HG02678 (cell line): ENCODE data around the gene KRTAP10-8.
"Not testable (repeated sequence)": the region's sequence is repeated elsewhere in the genome, so short reads cannot be mapped to it uniquely, and the experiment has no call there.

ENCODE experiments used
- ATAC-seq: cut with Tn5 transposase; IDR thresholded peaks from one replicate; pipeline ENCODE4 v1.9.1; 2021; ENCODE audit warnings: mild to moderate bottlenecking, moderate library complexity; ENCODE audit not compliant: unreplicated experiment

The KRTAP10-8 gene, protein sequence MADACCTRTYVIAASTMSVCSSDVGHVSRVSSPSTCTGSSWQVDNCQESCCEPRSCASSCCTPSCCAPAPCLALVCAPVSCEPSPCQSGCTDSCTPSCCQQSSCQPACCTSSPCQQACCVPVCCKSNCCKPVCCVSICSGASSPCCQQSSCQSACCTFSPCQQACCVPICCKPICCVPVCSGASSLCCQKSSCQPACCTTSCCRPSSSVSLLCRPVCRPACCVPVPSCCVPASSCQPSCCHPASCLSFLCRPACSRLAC

DNA sequence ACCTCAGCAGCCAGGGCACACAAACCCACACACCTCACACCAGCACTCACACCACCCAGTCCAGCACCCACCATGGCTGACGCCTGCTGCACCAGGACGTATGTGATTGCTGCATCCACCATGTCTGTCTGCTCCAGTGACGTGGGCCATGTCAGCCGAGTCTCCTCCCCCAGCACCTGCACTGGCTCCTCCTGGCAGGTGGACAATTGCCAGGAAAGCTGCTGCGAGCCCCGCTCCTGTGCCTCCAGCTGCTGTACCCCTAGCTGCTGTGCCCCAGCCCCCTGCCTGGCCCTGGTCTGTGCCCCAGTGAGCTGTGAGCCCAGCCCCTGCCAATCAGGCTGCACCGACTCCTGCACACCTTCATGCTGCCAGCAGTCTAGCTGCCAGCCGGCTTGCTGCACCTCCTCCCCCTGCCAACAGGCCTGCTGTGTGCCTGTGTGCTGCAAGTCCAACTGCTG lies at the start of gene KRTAP10-8:
KRTAP10-8 (plus strand) TSS at position 51 of the 458 bp plus-strand sequence; CDS start at position 73, 22 bp downstream.
- ATAC-seq: no peak

DNA sequence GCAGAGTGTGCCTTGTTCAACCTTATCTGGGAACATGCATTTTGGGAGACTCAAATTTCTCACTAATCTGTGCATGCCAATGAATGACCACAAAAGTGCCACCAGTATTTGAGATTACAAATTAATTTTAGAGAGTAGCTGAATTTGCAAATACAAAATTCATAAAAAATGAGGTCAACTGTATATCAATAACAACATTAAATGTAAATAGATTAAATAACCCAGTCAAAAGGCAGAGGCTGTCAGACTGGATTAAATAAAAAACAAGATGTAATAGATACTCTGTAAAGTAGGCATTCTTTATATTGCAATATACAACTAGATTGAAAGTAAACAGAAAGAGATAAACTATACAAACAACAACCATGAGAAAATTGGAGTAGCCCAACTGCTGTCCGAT lies 47.8 kb upstream of the KRTAP10-8 start:
- ATAC-seq: no peak

DNA sequence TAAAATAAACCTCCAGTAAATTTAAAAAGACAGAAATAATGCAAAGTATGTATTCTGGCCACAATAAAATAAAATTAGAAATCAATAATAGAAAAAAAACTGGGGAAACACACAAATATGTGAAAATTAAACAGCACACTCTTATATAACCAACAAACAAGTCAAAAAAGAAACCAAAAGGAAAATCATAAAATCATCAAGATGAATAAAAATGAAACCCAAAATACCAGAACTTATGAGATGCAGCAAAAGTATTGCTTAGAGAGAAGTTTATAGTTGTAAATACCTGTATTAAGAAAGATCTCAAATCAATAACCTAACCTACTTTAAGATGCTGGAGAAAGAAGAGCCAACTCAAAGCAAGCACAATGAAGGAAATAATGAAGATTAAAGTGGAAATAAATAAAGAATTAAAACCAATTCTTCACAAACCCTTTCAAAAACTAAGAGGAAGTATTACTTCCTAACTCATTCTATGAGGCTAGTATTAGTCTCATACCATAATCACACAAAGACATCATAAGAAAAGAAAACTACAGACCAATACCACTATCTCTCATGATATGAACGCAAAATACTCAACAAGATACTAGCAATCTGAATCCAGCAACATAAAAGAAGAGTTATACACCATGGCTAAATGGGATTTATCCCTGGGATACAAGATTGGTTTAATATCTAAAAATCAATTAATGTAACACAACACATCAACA lies 46.8 kb upstream of the KRTAP10-8 start:
- no peak for ATAC-seq

DNA sequence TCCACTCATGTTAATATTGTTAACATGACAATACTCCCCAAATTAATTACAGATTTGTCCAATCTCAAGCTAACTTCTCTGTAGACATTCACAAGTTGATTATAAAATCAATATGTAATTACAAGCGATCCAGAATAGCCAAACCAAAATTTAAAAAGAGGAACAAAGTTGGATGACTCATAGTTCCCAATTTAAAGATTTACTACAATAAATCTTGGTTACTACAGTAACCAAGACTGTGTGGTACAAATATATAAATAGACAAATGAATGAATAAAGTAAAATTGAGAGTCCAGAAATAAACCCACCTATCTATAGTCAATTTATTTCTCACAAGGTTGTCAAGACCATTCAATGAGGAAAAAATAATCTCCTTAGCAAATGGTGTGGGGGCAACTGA lies 45.5 kb upstream of the KRTAP10-8 start:
- ATAC-seq: no peak

DNA sequence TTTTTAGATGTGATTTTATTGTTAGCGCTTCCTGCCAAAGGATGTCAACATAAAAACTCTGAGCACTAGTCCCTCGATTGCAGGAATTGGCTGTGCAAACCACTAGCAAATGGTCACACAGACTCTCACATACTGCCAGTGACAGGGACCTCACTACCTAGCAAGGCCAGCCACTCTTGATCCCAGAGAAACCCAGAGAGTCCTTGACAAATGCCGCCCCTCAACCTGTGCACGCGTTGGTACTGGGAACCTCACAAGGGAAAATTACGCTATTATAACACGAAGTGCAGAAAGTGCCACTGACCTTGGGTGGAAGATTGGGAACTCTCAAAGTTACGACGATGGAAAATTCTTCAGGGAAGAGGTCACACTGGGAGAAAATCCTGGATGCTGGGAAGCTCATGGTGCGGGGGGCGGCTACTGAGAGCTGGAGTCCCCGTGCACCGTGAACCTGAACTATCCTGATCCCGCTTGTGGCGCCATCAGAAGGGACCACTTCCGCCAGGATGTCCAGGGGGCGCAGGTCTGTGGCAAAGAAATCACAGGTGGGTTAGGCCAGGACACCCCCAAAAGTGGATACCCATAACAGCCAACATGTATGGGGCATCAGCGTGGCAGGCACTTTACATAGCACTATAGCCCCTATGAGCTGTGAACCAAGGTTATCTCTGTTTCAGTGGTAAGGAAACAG lies 44.3 kb upstream of the KRTAP10-8 start:
- no peak for ATAC-seq

DNA sequence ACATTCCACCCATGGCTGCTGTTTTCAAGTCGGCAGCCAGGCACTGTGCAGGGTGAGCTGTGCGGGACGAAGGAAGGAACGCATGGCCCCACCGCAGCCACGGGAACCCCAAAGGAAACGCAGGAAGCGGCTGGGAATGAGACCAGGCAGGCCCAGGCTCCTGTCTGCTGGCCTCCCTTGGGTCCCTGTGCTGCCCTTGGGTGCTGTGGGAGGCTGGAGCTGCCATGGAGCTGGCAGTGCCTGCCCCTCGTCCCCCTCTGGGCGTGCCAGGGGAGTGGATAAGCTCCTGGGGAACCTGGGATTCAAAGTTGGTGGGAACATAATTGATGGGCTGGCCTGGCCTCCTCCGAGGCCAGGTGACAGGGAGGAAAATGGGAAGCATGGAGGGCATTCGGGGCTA lies 43.6 kb upstream of the KRTAP10-8 start:
- no peak for ATAC-seq

DNA sequence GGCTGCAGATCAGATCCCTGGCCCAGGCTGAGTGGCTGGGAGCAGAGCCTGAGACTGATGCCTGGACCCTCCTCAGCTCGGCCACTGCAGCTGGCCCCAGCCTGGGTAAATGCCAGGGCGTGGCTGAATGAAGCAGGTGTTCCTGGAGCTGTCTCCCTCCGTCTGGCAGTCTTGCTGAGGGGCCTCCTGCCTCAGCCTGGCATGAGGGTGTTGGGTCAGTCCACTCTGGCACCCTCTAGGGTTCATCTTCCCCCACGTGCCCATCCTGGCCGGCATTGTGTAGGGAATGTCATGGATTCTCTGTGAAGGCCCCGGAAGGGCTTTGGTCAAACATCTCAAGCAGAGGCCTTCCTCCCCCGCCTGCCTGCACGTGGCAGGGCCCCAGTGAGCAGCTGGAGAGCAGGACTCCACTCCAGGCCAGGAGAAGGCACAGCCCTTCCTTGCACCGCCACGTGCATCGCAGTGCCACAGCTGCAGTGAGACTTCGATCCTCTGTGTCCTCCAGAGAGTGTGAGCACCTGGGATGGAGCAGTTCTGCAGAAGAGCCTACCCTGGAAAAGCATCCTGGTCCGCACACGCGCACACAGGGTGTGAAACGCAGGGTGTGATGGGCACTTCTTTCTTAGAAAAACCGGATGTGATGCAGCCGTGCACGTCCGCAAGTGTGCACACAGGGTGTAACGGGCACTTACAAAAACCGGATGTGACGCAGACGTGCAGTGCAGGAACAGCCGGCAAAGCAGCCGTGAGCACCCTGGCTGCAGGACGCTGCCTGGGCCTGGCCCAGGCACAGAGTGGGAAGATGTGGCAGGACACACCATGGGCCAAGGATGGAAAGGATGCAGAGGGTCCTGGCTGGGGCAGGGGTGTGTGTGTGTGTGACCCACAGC lies 43.0 kb upstream of the KRTAP10-8 start:
- ATAC-seq: no peak

DNA sequence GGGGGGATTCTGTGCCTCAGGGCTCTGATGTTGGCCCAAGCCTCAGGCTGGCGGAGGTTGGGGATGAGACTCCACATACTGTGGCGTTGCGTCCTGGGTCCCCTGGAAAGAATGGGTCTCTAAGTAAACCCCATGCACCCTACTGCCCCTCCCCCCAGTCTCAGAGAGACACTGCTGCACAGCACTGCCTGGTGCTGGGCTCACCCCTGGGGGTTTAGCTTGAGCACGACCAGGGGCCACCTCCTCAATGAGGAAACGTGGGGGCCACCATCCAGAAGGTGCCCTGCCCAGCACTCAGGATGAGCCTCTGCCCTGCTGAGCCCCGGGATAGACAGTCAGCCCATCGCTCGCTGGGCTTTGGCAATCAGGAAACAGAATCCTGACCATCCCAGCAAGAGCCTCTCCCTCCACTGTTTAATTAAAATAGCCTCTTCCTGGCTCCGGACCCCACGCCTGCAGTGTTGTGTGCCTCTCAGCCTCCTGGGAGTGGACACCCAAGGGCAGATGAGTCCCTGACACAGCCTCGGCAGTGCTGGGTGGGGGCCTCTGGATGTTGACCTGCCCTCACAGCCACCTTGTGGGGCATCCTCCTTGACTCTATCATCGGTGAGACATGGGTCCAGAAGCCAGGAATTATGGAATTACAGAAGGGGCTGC lies 41.9 kb upstream of the KRTAP10-8 start:
- ATAC-seq: no peak

DNA sequence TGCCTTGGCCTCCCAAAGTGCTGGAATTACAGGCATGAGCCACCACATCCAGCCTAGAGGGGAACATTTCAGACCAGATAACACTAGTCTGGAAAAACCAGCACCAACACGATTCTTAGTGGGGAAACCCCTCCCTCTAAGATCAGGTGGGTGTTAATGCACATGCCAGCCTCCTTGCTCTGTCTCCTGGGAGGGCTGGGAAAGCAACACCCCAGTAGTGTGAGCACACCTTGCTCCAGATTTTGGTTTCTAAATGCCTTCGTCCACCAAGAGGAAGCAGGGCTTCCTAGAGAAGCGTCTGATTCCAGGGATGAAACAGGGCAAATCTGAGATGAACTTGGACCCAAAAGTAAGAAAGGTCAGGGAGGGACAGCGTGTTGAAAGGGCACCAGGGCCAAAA lies 40.6 kb upstream of the KRTAP10-8 start:
- no peak for ATAC-seq

DNA sequence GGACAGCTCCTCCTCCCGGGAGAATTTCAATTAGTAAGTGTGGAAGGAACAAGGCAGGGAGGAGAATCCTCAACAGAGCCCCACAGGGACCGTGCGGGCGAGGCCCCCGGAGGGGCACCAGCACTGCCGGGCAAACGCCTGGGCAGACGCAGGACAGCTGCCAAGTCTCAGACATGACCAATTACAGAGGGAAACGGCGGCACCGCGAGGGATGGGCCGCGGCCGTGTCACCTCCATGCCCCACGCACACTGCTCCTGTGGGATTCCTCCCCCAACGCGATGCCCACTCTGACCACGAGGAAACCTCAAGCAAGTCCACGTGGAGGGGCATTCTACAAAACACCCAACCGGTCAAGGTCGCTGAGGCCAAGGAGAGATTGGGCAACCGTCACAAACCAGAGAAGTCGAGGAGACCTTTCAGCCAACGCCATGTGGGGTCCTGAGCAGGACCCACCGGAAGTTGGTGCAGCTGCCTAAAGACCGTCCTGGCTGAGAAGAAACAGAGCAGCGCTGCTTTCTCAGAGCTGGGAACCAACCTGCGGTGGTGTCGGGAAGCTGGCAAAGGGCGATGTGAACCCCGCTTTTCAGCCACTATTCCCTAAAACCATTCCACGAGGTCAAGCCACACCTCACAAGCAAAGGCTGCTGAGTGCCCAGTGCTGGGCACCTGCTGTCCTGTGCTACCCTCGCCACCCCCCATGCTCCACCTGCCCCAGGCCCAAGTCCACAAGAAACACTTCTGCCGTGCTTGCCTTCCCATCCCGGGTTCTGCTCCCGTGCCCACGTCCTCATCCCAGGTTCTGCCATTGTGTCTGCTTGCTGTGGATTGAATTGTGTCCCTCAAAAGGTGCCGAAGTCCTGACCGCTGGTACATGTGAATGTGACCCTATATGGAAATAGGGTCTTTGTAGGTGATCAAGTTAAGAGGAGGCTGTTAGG lies 39.8 kb upstream of the KRTAP10-8 start:
- no peak for ATAC-seq

DNA sequence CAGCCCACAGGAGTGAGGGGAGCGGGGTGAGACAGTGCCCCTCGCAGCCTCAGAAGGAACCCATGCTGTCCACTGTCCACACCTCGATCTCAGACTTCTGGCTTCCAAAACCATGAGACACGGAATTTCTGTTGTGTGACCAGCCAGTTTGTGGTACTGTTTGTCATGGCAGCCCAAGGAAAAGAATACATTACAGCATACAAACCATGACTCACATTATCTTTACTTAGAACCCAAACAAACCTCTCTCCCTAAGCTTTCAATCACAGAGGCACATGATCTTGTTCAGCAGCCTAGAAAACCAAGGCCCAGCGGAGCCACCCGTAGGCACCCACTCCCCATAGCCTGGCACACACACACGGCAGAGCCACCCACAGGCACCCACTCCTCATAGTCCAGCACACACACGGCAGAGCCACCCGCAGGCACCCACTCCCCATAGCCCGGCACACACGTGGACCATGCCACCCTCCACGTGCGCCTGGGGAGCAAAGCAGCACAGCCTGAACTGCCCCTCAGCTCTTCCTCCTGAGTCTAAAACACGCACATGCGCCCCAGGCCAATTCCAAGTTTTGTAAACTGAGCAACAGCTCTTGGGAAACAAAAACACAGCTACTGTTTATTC lies 38.8 kb upstream of the KRTAP10-8 start:
- ATAC-seq: no peak

DNA sequence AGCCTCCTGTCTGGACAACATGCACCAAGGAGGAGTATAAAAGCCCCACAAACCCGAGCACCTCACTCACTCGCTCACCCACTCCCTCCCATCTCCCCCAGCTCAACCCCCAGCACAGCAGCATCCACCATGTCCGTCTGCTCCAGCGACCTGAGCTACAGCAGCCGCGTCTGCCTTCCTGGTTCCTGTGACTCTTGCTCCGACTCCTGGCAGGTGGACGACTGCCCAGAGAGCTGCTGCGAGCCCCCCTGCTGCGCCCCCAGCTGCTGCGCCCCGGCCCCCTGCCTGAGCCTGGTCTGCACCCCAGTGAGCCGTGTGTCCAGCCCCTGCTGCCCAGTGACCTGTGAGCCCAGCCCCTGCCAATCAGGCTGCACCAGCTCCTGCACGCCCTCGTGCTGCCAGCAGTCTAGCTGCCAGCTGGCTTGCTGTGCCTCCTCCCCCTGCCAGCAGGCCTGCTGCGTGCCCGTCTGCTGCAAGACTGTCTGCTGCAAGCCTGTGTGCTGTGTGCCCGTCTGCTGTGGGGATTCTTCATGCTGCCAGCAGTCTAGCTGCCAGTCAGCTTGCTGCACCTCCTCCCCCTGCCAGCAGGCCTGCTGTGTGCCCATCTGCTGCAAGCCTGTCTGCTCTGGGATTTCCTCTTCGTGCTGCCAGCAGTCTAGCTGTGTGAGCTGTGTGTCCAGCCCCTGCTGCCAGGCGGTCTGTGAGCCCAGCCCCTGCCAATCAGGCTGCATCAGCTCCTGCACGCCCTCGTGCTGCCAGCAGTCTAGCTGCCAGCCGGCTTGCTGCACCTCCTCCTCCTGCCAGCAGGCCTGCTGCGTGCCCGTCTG lies 38.0 kb upstream of the KRTAP10-8 start, which contains the start of gene KRTAP10-4:
KRTAP10-4 (plus strand) TSS at position 100 of the 827 bp plus-strand sequence; CDS start at position 130, 30 bp downstream.
- ATAC-seq: not testable (repeated sequence)

DNA sequence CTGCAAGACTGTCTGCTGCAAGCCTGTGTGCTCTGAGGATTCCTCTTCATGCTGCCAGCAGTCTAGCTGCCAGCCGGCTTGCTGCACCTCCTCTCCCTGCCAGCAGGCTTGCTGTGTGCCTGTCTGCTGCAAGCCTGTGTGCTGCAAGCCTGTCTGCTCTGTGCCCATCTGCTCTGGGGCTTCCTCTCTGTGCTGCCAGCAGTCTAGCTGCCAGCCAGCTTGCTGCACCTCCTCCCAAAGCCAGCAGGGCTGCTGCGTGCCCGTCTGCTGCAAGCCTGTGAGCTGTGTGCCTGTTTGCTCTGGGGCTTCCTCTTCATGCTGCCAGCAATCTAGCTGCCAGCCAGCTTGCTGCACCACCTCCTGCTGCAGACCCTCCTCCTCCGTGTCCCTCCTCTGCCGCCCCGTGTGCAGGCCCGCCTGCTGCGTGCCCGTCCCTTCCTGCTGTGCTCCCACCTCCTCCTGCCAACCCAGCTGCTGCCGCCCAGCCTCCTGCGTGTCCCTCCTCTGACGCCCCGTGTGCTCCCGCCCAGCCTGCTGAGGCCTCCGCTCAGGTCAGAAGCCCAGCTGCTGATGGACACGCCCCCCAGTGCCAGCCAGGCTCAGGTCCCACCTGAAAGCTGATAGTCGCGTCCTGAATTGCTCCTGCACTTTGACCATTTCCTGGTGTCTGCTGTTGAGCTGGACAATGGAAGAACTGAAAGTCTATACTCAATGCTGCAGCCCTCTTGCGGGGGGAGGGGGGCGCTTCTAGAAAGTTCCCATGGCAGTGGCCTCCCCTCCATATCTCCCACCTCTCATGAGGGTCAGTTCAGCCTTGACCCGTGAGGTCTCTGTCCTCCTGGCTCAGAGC lies 37.2 kb upstream of the KRTAP10-8 start:
- no peak for ATAC-seq

DNA sequence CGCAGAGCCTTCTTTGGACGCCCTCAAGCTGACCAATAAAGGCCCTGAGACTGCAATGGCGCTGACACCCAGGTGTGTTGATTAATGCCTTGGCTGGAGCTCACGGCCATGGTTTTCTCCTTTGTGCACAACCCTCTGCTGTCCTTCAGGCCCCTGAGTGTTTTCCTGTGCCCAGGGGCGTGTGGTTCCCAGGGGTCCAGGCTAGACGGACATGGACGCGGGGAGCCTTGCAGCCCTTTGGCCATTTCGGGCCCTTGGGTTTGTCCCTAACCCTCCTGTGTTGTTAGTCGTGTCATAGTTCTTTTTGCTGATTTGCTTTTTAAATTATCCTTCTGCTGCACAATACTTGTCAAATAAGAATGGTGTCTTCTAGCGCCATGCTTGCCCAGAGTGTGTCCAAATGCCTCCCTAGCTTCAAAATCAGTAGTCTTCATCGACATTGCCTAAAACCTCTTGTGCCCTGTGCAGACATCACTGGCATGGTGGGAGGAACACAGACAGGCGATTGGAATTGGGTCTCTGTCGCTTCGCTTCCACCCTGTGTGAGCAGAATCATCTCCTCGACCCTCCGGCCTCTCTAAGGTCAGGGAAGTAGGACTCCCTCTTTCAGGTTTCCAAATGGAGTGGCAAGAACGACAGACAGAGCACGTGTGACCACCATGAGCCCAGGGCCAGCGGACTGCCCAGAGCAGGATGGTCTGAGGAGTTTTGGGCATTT lies 36.4 kb upstream of the KRTAP10-8 start:
- no peak for ATAC-seq

DNA sequence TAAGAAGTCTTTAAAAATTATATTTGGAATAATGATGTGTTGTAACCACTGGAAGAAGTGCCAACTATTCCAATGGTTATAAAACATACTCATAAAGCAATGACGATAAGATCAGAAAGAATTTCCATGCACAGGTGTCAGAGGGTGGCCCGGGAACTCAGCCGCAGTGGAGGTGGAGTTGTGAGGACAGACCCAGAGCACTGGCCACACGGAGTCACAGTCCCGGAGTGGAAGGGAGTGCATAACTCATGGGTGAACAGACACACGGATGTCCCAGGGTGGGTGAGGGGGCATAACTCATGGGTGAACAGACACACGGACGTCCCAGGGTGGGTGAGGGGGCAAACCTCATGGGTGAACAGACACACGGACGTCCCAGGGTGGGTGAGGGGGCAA lies 35.9 kb upstream of the KRTAP10-8 start:
- no peak for ATAC-seq

DNA sequence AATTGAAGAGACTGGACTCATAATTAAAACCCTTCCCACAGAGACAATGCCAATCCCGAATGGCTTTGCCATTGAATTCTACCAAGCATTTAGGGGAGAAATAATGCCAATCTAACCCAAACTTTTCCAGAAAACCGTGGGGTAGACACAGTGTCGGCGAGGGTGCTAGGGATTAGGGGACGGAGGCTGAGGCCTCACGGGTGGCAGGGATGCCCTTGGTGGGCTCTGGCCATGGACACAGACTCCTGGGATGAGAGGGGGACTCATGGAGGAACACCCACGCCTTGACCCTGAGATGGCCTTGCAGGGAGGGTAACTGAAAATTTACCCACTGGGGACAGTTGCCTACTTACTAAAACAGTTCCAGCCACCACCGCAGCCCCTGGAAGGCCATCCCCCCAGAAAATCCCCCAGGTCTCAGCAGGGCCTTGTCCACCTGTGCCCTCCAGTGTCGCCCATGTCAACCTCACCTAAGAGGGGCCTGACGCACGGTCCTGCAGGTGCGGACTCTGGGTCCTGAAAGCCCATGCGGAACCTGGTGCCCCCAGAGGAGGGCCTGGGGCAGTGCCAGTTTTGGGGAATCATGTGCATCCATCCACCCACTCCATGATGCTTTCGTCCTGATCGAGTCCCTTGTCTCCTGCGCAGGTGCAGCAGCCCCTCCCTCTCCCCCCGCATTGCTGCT lies 33.4 kb upstream of the KRTAP10-8 start:
- no peak for ATAC-seq
